HG03378 (cell line): ENCODE results near the gene IP6K3.

Experiments used
- ATAC-seq: cut with Tn5 transposase; IDR thresholded peaks from one replicate; pipeline ENCODE4 v1.9.1; 2021; ENCODE audit warnings: mild to moderate bottlenecking, moderate library complexity; ENCODE audit not compliant: unreplicated experiment

The IP6K3 gene

DNA sequence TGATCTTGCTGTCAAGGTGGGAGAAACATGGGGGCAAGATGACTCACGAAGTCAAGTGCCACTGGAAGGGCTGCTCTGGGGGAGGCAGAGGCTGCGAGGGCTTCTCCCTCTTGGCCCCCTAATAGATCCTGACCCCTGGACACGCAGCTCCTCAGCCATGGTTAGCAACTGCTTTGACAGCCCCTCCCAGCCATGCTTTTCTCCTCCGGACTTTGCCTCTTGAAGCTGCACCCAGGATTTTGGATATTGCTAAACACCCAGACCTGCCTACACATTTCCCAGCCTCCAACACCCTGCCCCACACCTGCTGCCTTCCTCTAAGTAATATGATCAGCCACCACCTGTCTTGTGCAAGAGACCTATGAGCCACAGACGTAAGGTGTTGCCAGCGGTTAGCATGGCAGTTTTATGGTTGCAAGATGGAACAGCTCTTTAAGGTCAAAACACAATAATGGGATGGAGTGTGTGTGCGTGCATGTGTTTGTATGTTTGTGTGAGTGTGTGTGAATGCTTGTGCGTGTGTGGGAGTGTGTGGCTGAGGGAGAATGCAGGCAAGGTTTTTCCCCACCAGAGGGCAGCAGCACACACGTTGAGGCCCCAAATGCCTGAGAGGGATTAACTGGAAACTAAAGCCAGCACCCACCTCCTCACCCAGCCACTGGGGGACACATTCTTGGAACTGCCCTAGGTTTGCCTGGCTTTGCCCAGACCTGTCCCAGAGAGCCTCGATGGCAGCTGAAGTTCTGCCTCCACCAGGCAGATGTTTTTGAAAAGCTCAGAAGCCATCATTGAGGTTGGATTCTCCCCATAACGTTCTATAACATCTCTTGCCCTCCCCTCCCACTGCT is 2.5 kb downstream of the IP6K3 start:
- ATAC-seq = no peak

DNA sequence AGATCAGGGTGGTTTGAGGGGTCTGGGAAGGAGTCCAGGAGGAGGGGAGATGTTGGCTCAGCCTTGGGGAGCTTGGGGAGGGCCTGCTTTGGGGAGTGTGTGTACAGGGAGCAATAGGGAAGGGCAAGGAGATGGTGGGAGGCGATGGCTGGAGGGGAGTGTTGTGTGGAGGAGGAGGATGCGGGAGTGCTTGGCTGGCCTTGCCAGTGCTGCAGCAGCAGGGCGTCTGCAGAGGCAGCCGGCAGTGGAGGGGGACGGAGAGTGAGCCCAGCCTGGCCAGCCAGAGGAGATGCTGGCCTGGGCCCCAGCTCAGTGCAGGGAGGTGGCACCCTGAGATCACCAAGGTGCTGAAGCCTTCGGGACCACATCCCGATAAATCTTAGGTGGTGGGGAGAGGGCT is 3.9 kb downstream of the IP6K3 start:
- no peak for ATAC-seq

DNA sequence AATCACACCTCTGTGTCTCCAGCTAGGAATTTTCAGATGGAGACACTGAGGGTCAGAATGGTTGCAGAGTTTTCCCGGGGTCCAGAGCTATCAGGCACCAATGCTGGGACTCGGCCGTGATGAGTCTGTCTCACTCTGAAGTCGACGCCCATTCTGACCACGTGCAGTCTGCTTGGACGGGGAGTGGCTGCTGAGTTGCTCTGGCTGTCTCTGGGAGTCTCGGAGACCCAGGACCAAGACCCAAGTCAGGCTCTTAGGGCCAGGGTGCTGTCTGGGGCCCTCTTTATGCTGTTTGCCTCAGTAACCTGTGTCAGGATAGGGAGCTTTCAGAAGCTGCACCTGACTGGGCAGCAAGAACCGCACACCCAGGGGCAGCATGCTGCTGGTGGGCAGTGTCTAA is 4.6 kb downstream of the IP6K3 start:
- ATAC-seq = no peak

DNA sequence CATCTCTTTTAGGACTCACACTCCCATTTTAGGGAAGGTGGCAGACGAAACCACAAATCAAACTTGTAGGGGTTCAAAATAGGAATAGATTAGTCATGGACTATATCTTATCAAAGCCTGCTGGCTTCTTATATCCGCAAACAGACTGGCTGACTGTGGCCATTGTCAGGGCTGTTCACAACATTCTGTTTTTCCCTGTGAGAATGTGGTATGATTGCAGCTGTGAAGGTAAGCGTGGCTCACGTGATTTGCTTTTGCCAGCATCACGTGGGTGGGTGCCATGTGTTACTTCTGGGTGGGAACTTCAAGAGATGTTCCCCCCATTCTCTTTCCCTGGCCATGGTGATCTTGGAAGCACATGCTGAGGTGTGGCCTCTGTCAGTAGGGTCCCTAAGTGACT is 5.9 kb downstream of the IP6K3 start:
- ATAC-seq = no peak

DNA sequence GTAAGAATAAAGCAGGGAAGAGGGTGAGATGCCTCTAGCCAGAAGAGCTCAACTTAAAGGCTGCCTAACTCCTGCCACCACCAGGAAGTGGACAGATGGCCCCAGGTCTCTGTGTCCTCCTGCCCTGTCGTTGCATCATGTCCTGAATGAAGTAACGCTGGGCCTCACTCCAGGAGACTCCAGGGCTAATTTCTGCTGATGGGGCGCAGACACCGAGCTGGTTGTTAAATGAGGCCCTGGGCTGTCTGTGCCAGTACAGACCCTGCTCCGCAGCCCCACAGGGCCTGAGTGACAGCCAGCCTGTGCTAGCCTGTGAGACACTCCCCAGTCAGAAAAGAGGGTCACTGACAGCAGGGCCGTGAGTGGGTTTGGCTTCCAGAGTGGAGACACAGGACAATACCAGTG is 6.5 kb downstream of the IP6K3 start:
- no peak for ATAC-seq

DNA sequence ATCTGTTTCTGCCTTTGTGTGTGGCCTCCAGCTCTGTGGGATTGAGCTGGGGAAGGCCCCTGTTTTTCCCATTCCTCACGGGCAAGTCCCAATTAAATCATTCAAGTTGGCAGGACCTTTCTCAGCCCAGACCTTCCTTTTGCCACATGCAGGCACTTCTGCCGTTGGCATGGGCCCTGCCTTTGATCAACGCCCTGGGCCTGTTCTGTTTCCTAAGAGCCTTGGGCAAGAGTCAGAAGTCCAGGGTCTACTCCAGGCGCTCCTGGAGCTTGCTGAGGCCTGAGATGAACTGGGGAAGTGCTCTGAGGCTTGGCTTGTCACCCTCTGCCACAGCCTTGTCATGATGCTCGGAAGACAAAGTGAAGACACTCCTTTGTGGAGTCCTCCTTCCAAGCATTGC is 7.1 kb downstream of the IP6K3 start:
- no peak for ATAC-seq

DNA sequence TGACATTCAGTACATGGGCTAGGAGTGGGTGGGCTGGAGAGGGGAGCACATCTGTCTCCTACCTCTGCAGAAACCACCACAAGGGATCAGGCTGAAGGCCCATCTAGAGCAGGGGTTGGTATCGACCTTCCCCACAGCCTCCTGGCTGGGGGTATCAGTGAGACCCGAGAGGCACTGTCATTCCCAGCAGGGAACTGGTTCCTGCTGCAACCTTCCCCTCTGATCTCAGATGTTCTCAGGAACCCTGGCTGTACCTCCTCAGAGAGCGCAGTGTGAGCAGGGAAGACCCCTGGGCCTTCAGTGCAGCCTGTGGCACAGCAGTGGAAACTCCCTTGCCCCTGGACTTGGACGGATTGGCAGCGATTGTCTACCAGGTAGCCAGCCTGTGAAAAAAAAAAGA is 7.8 kb downstream of the IP6K3 start:
- ATAC-seq = no peak

DNA sequence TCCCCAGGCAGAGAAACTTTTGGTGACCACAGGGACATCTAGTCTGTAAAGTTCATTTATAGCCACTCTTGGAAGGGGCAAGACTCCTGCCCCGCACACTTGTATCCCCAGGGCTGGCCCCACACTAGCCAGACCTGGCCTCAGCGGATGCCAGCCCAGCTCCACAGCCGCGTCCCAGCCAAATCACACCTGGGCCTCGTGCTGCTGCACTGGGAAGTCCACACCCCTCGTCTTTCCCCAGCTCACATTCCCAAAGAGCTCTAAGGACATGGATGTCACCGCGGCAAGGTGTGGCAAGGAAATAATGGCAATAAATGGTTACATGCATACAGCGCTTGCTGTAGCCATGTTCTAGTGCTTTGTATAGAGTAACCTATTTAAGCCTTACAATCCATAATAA is 8.6 kb downstream of the IP6K3 start:
- ATAC-seq = no peak

DNA sequence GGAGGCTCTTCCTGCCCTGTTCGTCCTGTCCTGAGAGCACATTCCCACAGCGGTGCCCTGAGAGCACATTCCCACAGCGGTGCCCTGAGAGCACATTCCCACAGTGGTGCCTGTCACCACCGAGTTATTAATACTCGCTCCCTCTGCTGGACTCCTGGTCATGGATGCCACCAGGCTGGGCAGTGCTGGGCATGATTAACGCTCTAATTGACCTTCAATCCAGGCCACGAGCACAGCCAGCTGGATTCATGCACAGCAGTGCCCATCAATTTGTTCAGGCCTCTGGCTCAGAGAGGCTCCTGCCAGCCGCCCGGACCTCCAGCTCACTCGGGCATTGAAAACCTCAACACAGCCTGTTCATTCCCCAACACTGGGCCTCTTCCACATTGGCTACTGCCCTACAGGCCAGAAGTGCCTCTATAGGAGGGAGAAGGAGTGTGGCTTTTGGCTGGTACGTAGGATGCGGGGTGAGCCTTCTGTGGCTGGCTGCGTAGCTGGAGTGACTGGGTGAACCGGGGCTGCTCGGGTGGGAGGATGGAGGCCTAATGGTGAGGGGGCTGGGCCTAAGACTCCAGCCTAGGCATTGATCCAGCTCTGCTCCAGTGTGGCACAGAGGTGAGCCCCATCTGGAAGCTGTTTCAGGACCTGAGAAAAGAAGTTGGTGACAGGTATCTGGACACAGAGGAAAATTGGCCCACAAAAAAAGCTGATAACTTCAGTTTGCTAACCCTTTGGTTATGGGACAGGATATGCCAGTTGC is 9.3 kb downstream of the IP6K3 start:
- ATAC-seq = no peak

DNA sequence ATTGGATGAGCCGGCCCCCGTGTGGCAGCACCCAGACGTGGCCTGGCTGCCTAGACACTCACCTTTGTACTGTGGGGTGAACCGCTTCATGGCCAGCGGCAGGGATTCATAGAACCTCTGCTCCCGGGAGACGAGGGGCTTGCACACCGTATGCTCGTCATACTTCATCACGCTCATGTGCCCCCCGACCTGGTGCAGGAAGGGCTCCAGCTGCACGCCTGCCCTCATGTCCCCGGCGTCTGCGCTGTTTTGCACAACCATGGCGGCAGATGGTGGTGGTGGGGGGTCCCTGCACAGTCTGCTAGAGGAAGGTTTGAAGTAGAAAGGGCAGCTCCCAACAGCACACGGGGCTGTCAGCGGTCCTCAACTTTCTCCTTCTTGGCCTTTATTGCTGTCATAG is 11.5 kb downstream of the IP6K3 start:
- ATAC-seq = no peak

DNA sequence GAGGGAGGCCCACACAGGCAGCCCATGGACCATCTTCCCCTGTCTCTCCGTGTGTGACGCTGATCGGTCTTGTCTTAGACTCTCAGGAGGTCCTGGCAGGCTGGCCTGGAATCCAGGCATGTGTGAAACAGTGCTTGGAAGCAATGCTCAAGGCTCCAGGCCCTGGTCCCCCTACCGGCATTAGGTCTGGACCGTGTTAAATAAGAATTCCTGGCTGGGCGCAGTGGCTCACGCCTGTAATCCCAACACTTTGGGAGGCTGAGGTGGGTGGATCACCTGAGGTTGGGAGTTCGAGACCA is 13.0 kb downstream of the IP6K3 start:
- ATAC-seq = no peak

DNA sequence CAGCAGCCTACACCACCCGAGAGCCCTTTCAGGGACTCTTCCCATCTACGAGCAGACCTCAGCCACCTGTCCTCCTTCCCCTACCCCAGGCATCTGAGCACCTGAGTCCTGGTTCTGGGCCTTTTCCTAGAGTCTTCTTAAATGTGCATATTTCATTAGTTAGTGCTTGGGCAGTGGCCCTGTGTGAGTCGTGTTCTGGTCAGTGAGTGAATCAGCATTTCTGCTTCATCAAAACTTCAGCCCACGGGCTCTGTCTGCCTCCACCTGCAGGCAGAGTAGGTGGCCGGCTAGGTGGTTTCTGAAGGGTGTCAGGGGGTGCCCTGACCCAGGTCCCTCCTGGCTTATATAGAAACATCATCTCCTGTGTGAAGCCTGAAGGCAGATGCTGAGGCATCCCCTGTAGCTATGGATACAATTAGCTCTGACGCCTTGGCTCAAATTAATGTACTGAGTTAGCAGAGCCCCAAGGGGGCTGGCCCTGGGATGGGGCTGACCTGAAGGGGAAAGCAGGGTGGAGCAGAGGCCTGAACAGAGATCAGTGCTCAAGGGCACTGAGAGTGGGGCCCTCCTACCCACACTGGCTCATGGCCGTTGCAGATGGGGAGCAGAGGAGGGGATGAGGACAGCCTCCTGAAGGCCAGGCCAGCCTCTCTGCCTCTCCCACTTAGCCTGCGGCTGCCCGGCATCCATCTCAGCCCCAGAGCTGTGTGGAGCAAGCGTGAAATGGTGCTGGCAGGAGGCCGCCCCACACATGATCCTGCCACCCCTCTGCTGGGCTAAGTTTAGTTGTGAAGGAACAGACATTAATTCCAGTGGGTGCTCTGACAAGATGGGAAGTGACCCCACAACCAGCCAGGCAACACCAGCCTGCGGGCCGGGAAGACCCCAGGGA is 13.6 kb downstream of the IP6K3 start:
- no peak for ATAC-seq

DNA sequence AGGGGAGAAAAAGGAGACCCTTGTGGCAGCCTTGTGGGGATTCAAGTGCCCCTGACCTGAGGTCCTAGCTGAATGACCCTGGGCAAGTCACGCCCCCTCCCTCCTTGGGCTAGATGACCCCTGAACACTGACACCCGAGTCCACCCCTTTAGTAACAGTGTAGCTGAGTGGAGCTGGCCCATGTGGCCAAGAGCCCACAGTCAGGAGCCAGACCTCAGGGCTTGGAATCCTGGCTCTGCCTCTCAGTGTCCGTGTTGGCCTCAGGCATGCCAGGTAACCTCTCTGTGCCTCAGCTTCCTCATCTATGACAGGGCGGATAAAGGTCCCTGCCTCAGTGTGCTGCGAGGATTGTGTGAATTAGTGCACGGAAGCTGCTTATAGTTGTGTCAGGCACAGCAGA is 14.3 kb downstream of the IP6K3 start:
- no peak for ATAC-seq

DNA sequence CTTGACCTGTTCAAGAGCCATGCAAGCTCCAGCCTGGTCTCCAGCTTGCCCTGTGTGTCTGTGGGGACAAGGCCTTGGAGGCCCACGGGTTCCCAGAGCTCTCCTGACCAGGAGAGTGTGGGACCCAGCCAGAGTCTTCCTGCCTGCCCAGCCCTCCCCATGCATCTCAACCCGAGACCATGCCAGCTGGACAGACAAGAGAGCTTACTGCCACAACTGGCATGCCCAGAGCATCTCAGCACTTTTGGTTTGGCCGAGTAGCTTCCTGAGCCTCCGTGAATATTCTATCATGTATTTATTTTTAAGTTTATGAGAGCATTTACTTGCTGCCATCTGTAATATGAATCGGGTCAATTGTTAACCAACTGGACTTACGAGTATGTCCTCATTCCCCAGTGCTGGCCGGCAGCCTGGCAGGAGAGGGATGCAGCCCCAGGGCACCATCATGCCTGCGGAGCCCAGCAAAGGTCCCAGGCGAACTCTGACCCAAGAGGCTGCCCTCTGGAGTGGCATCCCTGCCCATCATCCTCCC is 14.9 kb downstream of the IP6K3 start:
- ATAC-seq = no peak

DNA sequence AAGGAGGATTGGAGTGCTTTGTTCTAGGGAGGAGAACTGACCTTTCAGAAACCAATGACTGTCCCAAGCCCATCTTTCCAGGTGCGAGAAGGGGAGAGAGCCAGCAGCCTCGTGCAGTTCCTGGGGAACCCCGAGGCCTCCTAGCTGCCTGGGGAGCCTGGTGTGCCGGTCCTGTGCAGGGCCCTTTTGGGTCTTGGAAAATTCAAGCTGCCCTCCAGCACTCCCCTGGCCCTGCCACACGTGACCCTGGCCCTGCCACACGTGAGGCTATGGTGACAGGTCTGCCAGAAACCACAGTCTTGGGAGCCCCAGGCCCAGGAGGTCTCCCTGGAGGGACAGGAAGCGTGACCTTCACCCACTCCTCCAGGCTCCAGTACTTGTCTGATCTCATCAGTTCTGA is 15.7 kb downstream of the IP6K3 start:
- ATAC-seq = no peak

DNA sequence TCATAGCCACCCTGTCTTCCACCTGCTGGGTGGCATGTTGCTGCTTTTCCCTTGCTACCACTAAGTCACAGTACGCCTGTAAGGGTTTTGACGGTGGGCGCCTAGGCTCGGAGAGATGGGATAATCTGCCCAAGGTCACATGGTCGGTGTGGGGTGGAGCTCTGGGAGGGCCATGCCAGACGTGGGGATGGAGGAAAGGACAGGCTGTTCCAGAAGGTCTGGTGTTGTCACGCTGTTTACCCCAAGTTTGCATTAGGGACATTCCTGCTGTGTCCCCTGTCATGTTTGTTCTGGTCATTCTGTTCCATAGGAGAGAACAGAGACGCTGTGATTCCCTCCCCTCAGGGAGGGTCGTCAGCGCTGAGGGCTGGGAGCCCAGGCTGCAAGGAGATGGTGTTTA is 16.1 kb downstream of the IP6K3 start:
- no peak for ATAC-seq

DNA sequence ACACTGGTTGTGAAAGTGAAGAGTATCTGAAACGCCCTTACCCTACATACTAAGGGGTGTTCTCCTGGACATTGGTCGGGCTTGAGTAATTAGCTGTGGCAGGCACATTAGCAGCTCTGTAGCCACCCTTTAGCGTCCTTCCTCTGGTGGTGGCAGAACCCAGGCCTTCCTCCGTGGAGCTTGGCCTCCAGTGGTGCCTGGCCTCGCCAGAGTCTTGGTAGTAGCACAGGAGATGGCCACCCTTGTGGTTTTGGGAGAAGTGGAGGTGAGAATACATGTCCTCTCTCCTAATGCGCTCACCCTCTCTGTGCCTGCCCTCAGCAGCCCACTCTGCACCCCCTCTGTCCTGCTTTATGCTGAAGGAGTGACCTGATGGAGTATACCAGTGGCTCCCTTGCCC is 17.6 kb downstream of the IP6K3 start:
- no peak for ATAC-seq

DNA sequence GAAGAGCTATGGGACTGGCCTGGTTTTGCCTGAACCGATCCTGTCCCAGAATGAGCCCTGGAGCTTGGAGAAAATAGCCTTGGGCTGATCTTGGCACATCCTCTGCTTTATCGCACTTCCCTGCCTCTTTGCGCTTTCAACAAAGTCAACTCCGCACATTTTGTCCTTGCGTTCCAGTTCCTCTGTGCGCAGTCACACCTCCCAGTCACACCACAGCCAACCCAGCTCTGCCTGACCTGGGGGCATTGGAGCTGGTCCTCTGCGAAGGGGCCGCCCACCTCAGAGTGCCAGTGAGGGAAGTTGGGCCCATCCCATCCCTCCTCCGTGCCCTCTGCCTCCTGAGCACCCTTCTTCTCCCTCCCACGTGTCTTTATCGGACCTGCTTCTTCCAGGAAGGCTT is 18.3 kb downstream of the IP6K3 start:
- no peak for ATAC-seq

DNA sequence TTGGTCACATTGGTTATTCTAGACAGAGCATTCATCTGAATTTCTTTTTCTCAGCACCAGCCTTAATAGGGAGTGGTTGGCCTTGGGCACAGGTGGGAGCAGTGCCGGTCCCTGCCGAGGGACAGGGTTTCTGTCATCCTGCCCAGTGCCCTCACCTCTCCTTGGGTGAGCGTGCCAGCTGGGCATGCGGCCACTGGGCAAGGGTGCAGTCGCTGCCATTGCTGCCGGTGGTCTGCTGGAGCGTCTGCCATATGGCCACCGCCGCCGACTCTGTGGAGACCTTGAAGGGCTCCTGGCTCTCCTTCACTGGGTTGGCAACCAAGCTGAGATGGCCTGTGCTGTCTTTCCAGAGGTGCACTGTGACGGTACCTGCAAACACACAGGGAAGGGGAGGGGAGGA is 18.8 kb downstream of the IP6K3 start:
- no peak for ATAC-seq

DNA sequence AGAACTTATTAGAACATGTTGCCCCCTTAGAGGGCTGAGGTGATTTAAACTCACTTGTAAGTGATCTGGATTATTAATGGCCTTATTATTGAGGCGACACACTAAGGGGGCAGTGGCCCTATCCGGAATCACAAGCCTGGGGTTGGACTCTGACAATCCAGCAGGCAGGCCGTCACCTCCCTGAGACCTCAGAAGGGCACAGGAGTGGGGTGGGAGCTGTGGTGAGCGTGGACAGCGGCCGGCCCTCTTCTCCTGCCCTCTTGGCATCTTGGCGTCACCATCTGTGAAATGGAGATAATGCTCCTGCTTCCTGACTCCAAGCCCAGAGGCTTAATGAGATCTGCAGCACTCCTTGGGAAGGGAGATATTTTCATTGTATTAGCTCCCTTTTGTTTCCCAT is 19.6 kb downstream of the IP6K3 start:
- ATAC-seq = no peak

DNA sequence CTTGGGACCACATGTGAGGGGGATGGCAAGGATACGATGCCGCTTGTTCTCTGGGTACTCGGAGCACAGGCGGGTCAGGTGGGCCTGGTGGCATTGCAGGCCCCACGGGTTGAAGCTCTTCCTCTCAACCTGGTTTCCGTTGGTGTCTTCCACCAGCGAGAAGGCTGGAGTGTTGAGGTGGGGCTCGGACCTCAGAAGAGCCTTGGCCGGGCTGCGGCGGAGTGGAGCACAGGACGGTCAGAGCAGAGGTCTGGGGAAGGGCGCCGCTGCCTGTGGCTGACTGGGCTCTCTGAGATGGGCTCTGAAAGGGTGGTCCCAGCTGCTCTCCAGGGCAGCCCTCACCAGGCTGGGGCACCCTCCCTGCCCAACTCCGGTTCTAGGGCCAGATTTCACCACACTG is 20.0 kb downstream of the IP6K3 start:
- no peak for ATAC-seq
